ENCODE data around the gene MUSK. TPM values are rescaled to one million over a fixed set of nuclear protein-coding genes. Genes with fewer than 3 reads are reported as not detected.

Gene MUSK
- total RNA-seq, 1 experiment from 2014 or later, result not detected

DNA sequence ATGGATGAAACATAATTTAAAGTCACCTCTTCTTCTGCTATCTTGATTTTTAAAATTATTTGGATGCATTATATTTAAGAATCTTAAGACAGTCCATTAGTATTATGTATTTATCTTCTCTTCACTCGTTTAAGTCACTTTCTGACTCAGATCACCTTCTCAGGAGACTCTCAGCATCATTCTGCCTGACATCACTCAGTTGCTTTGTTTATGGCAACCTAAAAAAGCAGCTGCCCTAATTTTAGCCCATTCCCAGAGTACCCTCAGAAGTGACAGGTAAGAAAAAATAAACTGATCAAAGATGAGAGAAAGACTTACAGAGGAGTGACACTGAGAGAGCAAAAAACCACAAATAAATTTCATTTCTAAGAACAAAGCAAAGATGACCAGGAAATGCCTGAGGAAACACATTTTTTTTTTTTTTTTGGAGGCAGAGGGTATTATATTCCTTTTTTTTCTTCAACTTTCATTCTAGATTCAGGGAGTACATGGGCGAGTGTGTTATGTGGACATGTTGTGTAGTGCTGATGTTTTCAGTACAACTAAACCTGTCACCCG is 140.5 kb downstream of the MUSK start:
- CTCF ChIA-PET, result no interaction called here
- Histone ChIP-seq H4K20me1 (ENCODE audit: low read length) (no peaks in the 10 kb centered on the region), H3K79me2 (ENCODE audit: low read length) (peaks cover 13% of the 10 kb centered on the region; the same call in 1 of the 2 replicates), H2AFZ (ENCODE audit: low read length) (no peak overlapping the region), H3K27me3 (ENCODE audit: low read length) (no peaks in the 10 kb centered on the region), H3K9me3 (ENCODE audit: low read length) (0 out of 2 replicates have a peak, but pooled peaks cover 7% of the 10 kb centered on the region), H3K4me2 (ENCODE audit: low read length) (no peak overlapping the region), H3K9me2 (replicated peaks; ENCODE audit: low read length) (no peaks in the 10 kb centered on the region), H3K36me3 (ENCODE audit: low read depth, low read length) (peaks cover 19% of the 10 kb centered on the region; the same call in 1 of the 2 replicates), H3K4me3 (ENCODE audit: low read length) (no peak overlapping the region), H3K27ac (ENCODE audit: low read length) (0 out of 2 replicates have a peak overlapping the region, but pooled peaks have one; percentile 11), H3F3A (ENCODE audit: low read length, unreplicated experiment) (no peaks in the 10 kb centered on the region), H3K4me1 (ENCODE audit: insufficient read depth, low read length) (peaks cover 15% of the 10 kb centered on the region), H3K9ac (ENCODE audit: low read length) (no peak overlapping the region)
- POLR2A ChIA-PET (ENCODE audit: unreplicated experiment), result no interaction called here
- intact Hi-C loops (cut with micrococcal nuclease), result no loop called here
- DNase-seq (no peak), ATAC-seq (no peak)
- BruUV-seq (replicated peaks), result no TSS peak
- TF ChIP-seq, protein P1, sequence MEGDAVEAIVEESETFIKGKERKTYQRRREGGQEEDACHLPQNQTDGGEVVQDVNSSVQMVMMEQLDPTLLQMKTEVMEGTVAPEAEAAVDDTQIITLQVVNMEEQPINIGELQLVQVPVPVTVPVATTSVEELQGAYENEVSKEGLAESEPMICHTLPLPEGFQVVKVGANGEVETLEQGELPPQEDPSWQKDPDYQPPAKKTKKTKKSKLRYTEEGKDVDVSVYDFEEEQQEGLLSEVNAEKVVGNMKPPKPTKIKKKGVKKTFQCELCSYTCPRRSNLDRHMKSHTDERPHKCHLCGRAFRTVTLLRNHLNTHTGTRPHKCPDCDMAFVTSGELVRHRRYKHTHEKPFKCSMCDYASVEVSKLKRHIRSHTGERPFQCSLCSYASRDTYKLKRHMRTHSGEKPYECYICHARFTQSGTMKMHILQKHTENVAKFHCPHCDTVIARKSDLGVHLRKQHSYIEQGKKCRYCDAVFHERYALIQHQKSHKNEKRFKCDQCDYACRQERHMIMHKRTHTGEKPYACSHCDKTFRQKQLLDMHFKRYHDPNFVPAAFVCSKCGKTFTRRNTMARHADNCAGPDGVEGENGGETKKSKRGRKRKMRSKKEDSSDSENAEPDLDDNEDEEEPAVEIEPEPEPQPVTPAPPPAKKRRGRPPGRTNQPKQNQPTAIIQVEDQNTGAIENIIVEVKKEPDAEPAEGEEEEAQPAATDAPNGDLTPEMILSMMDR (conservative IDR thresholded peaks at IDR 0.05; ENCODE audit: low read depth, low read length), result no peak
- TF ChIP-seq EZH2phosphoT487 (IDR thresholded peaks at IDR 0.05; ENCODE audit: borderline replicate concordance, low read length), result no peak
- no peak for TF ChIP-seq EZH2 (IDR thresholded peaks at IDR 0.05; ENCODE audit: low read length, unreplicated experiment)

DNA sequence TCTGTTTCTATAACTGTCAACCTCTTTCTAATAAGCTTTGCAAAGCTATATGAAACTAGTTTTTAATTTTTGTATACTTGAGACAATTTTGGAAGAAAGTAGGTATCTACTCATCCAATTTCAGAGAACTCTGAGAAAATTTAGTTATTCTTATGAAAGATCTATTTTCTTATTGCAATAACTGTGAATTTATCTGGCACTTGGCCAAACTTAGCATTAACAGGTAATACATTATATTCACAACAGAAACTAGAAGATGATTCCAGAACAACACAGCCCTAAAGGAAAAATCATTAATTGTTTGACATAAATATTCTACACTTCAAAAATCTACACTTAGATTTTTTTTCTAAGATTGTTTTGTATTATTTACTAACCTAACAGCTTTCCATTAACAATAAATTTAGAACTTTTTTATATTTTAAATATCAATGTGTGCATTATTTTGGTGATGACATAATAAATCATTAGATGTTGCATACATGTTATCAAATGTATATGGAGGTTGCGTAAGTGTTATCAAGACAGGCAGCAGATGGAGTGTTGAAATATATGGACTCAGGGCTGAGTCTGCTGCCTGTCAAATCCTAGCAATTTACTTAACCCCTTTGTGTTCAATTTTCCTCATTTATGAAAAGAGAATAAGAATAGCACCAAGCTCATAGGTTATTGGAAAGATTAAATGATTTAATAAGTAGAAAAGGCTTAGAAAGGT is 141.8 kb downstream of the MUSK start:
- Histone ChIP-seq H3F3A (ENCODE audit: low read length, unreplicated experiment) (no peaks in the 10 kb centered on the region), H3K9me3 (ENCODE audit: low read length) (0 out of 2 replicates have a peak, but pooled peaks cover 7% of the 10 kb centered on the region), H3K9me2 (replicated peaks; ENCODE audit: low read length) (no peaks in the 10 kb centered on the region), H3K4me3 (ENCODE audit: low read length) (no peak overlapping the region), H3K9ac (ENCODE audit: low read length) (no peak overlapping the region), H3K27ac (ENCODE audit: low read length) (no peak overlapping the region), H4K20me1 (ENCODE audit: low read length) (no peaks in the 10 kb centered on the region), H3K79me2 (ENCODE audit: low read length) (peaks cover 13% of the 10 kb centered on the region; the same call in 1 of the 2 replicates), H2AFZ (ENCODE audit: low read length) (no peak overlapping the region), H3K4me1 (ENCODE audit: insufficient read depth, low read length) (peaks cover 27% of the 10 kb centered on the region), H3K4me2 (ENCODE audit: low read length) (no peak overlapping the region), H3K36me3 (ENCODE audit: low read depth, low read length) (peaks cover 19% of the 10 kb centered on the region; the same call in 1 of the 2 replicates), H3K27me3 (ENCODE audit: low read length) (no peaks in the 10 kb centered on the region)
- CTCF ChIA-PET, result no interaction called here
- intact Hi-C loops (cut with micrococcal nuclease), result no loop called here
- no TSS peak for BruUV-seq (replicated peaks)
- ATAC-seq (no peak), DNase-seq (no peak)
- TF ChIP-seq EZH2 (IDR thresholded peaks at IDR 0.05; ENCODE audit: low read length, unreplicated experiment), result no peak
- no peak for TF ChIP-seq EZH2phosphoT487 (IDR thresholded peaks at IDR 0.05; ENCODE audit: borderline replicate concordance, low read length)
- TF ChIP-seq, protein P1 (conservative IDR thresholded peaks at IDR 0.05; ENCODE audit: low read depth, low read length), result no peak
- POLR2A ChIA-PET (ENCODE audit: unreplicated experiment), result interaction anchor here (0.6 kb wide), 2 partner anchors 73 to 172 kb away, joined by 3 to 19 read pairs; no protein-coding TSS in a partner anchor

DNA sequence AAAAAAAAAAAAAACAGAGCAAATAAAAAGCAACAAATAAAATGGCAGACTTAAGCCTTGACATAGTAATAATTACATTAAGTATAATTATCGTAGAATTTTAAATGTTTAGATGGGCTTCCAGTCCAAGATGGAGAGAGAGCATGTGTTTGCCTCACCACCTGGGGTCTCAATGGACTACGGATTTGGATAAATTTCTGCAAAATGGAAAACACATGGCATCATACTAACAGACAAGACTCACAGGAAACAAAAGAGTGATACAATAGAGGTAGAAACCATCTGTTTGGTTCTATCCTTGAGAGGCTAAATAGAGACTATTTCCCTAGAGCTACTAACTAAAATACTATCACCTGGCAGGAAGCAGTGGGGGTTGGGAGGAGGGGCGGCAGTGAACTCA is 144.3 kb downstream of the MUSK start:
- H3K4me2 ChIP-seq (ENCODE audit: low read length), result no peak overlapping the region
- CTCF ChIA-PET, result no interaction called here
- H3K27me3 ChIP-seq (ENCODE audit: low read length), result no peaks in the 10 kb centered on the region
- H4K20me1 ChIP-seq (ENCODE audit: low read length), result no peaks in the 10 kb centered on the region
- H3K9me3 ChIP-seq (ENCODE audit: low read length), result 0 out of 2 replicates have a peak, but pooled peaks cover 7% of the 10 kb centered on the region
- H3K9ac ChIP-seq (ENCODE audit: low read length), result no peak overlapping the region
- no peak for DNase-seq
- H2AFZ ChIP-seq (ENCODE audit: low read length), result no peak overlapping the region
- TF ChIP-seq, protein P1 (conservative IDR thresholded peaks at IDR 0.05; ENCODE audit: low read depth, low read length), result no peak
- no peak for TF ChIP-seq EZH2 (IDR thresholded peaks at IDR 0.05; ENCODE audit: low read length, unreplicated experiment)
- no peak for TF ChIP-seq EZH2phosphoT487 (IDR thresholded peaks at IDR 0.05; ENCODE audit: borderline replicate concordance, low read length)
- POLR2A ChIA-PET (ENCODE audit: unreplicated experiment), result no interaction called here
- peaks cover 31% of the 10 kb centered on the region for H3K4me1 ChIP-seq (ENCODE audit: insufficient read depth, low read length)
- no peak for ATAC-seq
- H3K4me3 ChIP-seq (ENCODE audit: low read length), result no peak overlapping the region
- H3K36me3 ChIP-seq (ENCODE audit: low read depth, low read length), result peaks cover 16% of the 10 kb centered on the region; the same call in 1 of the 2 replicates
- peak overlapping the region; percentile 94; the same call in 1 of the 2 replicates for H3K27ac ChIP-seq (ENCODE audit: low read length)
- no peaks in the 10 kb centered on the region for H3K9me2 ChIP-seq (replicated peaks; ENCODE audit: low read length)
- H3F3A ChIP-seq (ENCODE audit: low read length, unreplicated experiment), result no peaks in the 10 kb centered on the region
- peaks cover 13% of the 10 kb centered on the region; the same call in 1 of the 2 replicates for H3K79me2 ChIP-seq (ENCODE audit: low read length)
- no TSS peak for BruUV-seq (replicated peaks)
- intact Hi-C loops (cut with micrococcal nuclease), result no loop called here

Measured in PC-3 (cell line).